SK-N-DZ (cell line): ENCODE measurements around the gene CAPN12.

Experiments used
- DNase-seq: peaks from one replicate; pipeline ENCODE4 v3.0.0-alpha.2; 2015; ENCODE audit warnings: low spot score

Gene CAPN12

GRCh38 chr19:38697641-38698071 is 46.6 kb downstream of the CAPN12 start:
- no peak for DNase-seq

- DNase-seq: no peak
Measured at GRCh38 chr19:38697197-38697596, 47.1 kb downstream of the CAPN12 start.

DNA sequence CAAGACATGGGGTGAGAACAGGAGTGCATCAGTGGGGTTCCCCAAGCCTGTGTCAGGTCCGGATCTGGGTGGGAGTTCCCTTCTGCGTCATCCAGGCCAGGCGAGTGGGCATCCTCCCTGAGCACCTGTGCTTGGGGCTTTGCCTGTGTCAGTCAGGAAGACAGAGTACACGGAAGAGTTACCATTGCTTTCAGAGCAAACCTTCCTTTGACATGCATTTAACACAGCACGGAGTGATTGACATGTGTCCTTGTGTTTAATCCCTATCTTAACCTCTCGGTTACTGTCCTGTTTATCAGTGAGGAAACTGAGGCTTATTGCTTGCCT is 47.6 kb downstream of the CAPN12 start:
- DNase-seq: no peak

- DNase-seq: no peak
Measured at GRCh38 chr19:38695832-38696728, 48.2 kb downstream of the CAPN12 start.

- no peak for DNase-seq
Measured at GRCh38 chr19:38695317-38695683, 49.0 kb downstream of the CAPN12 start.

DNA sequence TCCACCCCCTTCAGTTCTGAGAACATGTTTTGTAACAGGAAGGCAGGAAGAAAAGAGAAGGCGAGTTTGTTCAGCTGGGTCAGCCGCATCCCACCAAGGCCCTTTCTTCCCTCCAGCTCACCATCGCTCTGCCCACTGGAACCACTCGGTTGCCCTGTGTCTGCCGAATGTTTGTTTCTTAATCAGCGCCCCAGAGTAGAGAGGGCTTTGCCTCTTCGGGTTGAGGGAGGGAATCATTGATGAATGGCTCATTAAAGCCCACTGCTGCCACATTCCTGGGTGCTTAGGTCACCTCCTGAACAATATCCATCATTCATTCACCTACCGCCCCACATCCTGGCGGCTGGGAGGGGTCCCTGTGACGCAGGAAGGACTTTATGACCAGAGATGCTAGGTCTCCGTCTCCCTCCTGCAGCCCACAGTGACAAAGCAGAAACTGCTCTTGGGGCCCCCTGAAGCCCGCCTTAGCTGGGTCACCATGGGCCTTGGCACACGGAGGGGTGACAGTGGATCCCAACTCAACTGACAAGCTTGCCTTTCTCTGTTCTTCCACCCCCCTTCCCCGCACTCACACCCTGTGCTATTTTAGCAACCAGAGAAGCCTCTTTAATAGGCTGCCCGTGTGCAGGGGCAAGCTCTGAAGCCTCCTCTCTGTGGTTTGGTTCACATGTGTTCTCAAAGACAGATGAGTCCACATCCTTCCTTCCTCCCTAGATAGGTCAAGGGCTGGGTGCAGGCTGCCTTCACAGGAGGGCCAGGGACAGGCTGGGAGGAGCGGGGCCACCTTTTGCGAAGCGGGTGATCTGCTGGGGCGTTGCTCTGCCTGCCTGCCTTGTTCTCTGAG is 50.7 kb downstream of the CAPN12 start:
- no peak for DNase-seq

GRCh38 chr19:38692458-38693379 is 51.6 kb downstream of the CAPN12 start:
- no peak for DNase-seq

DNA sequence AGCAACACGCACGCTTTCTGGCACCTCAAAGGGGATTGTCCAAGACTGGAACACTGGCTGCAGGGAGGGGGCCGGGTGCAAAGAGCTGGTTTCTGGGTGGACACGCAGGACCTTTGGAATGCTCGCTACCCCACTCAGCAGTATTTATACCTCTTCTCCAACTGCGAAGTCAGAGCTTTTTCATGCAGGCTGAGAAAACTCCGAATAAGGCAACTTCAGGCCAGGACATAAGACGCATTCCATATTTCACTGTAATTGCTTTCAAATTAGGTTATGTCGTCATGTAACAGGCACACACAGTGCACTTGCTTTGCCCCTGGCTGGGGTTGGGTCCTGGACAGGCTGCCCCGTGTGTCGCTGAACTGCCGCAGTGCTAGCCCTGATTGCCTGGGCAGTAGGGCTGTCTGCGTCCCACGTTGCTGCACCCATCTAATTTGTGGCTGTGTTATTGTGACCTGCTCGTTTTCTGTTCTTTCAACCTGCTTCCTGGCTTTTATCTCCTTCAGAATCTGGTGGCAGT is 52.3 kb downstream of the CAPN12 start:
- peak; percentile 95 for DNase-seq

DNA sequence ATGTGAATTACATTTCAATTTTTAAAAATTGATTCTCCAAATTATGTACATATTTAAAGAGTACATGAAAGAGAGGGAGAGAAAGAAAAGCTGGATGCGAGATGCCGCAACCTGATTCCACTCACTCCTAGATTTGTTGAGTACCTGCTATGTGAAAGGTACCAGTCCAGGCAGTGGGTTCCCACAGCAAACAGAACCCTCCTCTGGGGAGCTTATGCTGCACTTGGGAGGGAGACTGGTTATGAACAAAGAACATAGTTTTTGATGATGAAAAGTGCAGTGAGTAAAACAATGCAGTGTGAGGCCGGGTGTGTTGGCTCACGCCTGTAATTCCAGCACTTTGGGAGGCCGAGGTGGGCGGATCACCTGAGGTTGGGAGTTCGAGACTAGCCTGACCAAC is 53.4 kb downstream of the CAPN12 start:
- no peak for DNase-seq

GRCh38 chr19:38690146-38690545 is 54.1 kb downstream of the CAPN12 start:
- no peak for DNase-seq

GRCh38 chr19:38687837-38688378 is 56.4 kb downstream of the CAPN12 start:
- no peak for DNase-seq

- no peak for DNase-seq
Measured at GRCh38 chr19:38686530-38686888, 57.8 kb downstream of the CAPN12 start.

- peak; percentile 76 for DNase-seq
Measured at GRCh38 chr19:38685666-38686529, 58.4 kb downstream of the CAPN12 start.

DNA sequence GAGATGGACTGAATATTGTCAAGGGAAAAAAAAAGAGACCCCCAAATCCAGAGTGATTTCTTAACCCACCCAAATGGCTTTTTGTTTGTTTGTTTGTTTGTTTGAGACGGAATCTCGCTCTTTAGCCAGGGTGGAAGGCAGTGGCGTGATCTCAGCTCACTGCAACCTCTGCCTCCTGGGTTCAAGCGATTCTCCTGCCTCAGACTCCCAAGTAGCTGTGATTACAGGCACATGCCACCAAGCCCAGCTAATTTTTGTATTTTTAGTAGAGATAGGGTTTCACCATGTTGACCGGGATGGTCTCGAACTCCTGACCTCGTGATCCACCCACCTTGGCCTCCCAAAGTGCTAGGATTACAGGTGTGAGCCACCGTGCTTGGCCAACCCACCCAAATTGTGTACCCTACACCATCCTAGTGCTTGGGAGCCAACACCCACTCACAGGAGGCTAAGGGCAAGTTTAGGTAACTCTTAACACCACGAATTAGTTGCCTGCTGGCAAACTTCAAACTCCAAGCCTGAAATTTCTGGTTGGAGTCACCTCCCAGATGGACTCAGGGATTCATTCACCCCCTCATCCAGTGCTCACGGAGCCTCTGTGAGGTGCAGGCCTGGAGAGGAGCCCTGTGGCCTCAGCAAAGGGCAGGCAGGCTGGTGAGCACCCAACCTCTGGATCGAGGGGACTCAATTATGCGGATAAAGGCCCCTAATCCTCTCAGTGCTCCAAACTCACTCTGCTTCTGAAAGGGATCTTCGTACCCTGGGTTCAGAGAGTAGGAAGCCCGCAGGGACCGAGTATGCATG is 59.2 kb downstream of the CAPN12 start:
- no peak for DNase-seq

- DNase-seq: no peak
Measured at GRCh38 chr19:38684078-38684861, 60.0 kb downstream of the CAPN12 start.

GRCh38 chr19:38683393-38684077 is 60.7 kb downstream of the CAPN12 start:
- peak; percentile 46 for DNase-seq

DNA sequence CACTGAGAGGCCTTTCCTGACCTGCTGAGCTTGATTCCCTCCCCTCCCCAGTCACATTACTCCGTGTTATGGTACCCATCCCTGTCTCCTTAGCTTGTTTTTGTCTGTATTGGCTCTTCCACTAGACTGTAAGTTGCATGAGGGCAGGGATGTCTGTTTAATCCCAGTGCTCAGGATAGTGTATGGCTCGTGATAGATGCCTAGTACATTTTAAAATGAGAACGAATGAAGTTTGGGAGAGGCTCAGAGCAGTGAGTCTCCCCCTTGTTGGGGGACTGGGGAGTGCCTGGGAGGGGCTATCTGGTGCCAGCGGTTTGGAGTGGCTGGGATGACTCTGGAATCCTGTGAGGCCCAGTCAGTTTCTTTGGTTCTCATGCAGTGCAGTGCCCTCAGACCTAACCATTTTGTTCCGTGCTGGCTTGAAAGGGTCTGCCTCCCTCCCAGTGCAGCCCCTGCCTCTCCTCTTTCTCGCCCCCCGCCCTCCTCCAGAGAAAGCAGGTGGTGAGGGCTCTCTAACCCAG is 61.3 kb downstream of the CAPN12 start:
- no peak for DNase-seq
